Measurements from ENCODE around the gene SYNGR1. TPM values are rescaled to one million over a fixed set of nuclear protein-coding genes. Genes with fewer than 3 reads are reported as not detected.

The SYNGR1 gene
- total and polyA plus RNA-seq, 2 of the 8 experiments (the other 6 are each of a cell fraction or from before 2014, with no cell fraction given) = 32.5 to 84.7 TPM

DNA sequence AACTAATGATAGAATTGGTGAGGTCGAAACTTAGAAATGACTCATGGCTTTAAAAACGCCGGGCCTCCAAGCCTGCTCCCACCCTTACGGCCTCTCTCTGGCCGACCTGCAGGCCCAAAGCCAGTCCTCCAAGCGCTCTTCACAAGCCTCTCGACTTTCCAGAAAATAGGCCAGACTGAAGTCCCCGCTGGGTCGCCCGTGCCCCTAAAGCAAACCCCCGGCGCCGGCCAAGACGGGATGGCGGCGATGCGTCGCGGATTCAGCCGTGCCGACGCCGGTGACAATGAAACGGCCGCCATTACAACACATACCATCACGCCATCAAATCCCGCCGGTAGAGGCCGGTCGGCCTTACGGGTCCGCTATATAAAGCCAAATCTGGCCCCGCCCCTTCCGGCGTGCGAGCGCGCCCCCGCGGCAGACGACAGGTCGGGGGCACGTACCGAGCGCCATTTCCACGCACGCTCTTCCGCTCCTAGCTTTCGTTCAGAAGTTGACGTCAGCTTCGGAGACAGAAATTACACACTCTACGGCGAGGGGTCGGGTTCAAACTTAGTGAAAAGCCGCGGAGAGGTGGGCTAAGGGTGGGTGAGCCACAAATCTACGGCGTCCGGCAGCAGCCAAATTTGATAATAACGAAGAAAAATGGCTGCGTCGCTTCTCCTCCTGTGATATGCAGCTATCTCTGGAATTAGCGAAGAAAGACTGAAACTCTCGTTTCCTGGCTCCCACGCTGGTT is 30.3 kb upstream of the SYNGR1 start, which contains the start of gene RPL3 (continued):
- no peak for TF ChIP-seq KDM4A (IDR thresholded peaks at IDR 0.05; ENCODE audit: low read depth, low read length, severe bottlenecking)
- no peak for TF ChIP-seq BCL11A (IDR thresholded peaks at IDR 0.05; ENCODE audit: low read depth in 2 of 2, low read length in 2 of 2)
- no peak for TF ChIP-seq CBX8 (IDR thresholded peaks at IDR 0.05; ENCODE audit: borderline replicate concordance, low read depth, low read length)
- peak; percentile 20; the same call in 1 of the 2 replicates for TF ChIP-seq SP4 (IDR thresholded peaks at IDR 0.05; ENCODE audit: low read length)
- TF ChIP-seq, protein P1, sequence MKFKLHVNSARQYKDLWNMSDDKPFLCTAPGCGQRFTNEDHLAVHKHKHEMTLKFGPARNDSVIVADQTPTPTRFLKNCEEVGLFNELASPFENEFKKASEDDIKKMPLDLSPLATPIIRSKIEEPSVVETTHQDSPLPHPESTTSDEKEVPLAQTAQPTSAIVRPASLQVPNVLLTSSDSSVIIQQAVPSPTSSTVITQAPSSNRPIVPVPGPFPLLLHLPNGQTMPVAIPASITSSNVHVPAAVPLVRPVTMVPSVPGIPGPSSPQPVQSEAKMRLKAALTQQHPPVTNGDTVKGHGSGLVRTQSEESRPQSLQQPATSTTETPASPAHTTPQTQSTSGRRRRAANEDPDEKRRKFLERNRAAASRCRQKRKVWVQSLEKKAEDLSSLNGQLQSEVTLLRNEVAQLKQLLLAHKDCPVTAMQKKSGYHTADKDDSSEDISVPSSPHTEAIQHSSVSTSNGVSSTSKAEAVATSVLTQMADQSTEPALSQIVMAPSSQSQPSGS (IDR thresholded peaks at IDR 0.05; ENCODE audit: low read length) = peak; percentile 96; the same call in 1 of the 2 replicates
- no peak for TF ChIP-seq KDM1A (IDR thresholded peaks at IDR 0.05; ENCODE audit: borderline replicate concordance, low read length)
- peak in 1 of 2 experiments; percentile 46; a peak in 1 of 3 replicates for TF ChIP-seq EP300 (IDR thresholded peaks at IDR 0.05; ENCODE audit: borderline replicate concordance in 1 of 2, low read depth in 2 of 2, low read length in 2 of 2)
- no peak; the same call in 1 of the 2 replicates for TF ChIP-seq CHD2 (IDR thresholded peaks at IDR 0.05; ENCODE audit: low read length)
- TF ChIP-seq SUZ12 (IDR thresholded peaks at IDR 0.05; ENCODE audit: low read length) = no peak
- no peak for TF ChIP-seq TCF12 (IDR thresholded peaks at IDR 0.05; ENCODE audit: low read depth, low read length)
- TF ChIP-seq CREB1 (IDR thresholded peaks at IDR 0.05) = no peak; the same call in none of the 2 replicates
- TF ChIP-seq EZH2 (IDR thresholded peaks at IDR 0.05; ENCODE audit: low read depth, low read length, severe bottlenecking) = no peak
- no peak for TF ChIP-seq FOSL1 (IDR thresholded peaks at IDR 0.05; ENCODE audit: insufficient read depth, low read depth, low read length)
- no peak for TF ChIP-seq CEBPB (IDR thresholded peaks at IDR 0.05; ENCODE audit: low read depth, low read length)
- peak; percentile 98 for TF ChIP-seq GTF2F1 (IDR thresholded peaks at IDR 0.05; ENCODE audit: borderline replicate concordance, low read depth, low read length)
- peak; percentile 25 for TF ChIP-seq TEAD4 (IDR thresholded peaks at IDR 0.05; ENCODE audit: low read depth, low read length)
- TF ChIP-seq, protein P2, sequence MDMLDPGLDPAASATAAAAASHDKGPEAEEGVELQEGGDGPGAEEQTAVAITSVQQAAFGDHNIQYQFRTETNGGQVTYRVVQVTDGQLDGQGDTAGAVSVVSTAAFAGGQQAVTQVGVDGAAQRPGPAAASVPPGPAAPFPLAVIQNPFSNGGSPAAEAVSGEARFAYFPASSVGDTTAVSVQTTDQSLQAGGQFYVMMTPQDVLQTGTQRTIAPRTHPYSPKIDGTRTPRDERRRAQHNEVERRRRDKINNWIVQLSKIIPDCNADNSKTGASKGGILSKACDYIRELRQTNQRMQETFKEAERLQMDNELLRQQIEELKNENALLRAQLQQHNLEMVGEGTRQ (IDR thresholded peaks at IDR 0.05; ENCODE audit: low read length) = no peak
- peak; percentile 100 for TF ChIP-seq TAF1 (IDR thresholded peaks at IDR 0.05; ENCODE audit: low read depth, low read length)
- peak; percentile 46 to 82; a peak in 2 of 4 replicates for TF ChIP-seq SIN3A (conservative IDR thresholded peaks at IDR 0.05 in 1 of 2, IDR thresholded peaks at IDR 0.05 in 1 of 2; ENCODE audit: low read depth in 1 of 2, low read length in 2 of 2)
